Measurements from ENCODE around the gene SLC49A4.

DNA sequence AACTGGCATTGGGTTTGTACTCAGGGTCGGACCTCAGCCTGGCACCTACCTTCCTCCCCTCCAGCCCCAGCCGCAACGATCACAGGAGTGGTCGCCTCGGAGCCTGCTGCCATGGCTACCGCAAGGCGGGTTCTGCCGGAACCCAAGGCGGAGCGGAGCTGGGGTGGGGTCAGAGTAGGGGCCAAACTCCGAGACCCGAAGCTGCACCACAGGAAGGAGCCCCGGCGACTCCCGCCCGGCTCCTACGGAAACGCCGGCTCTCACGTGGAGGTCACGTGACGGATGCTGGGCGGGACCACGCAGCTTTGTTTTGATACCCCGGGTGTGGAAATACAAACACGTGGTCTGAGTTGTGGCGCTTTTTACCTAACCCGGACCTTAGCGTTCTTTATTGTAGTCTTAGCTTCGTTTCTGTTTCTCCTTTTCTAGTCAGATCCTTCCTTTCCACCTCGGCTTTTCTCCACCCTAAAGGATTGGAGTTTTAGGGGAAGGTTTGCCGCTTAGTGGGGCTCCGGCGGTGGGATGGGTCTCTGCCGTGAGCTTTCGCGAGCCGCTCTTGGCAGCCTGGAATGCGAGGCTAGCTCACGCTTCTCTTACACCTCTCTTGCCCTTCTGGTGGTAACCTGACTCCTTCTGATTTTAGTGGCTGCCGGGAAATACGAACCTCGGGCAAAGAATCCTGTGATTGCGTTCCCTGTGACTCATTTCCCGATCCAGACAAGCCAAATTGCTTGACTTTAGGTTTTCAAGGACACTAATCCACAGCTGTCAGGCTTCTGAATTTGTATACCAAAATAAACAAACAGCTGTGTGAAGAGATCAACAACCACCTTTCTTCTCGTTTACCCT lies 1.1 kb upstream of the SLC49A4 start, which contains the start of gene HSPBAP1:
- TF ChIP-seq, protein P1, sequence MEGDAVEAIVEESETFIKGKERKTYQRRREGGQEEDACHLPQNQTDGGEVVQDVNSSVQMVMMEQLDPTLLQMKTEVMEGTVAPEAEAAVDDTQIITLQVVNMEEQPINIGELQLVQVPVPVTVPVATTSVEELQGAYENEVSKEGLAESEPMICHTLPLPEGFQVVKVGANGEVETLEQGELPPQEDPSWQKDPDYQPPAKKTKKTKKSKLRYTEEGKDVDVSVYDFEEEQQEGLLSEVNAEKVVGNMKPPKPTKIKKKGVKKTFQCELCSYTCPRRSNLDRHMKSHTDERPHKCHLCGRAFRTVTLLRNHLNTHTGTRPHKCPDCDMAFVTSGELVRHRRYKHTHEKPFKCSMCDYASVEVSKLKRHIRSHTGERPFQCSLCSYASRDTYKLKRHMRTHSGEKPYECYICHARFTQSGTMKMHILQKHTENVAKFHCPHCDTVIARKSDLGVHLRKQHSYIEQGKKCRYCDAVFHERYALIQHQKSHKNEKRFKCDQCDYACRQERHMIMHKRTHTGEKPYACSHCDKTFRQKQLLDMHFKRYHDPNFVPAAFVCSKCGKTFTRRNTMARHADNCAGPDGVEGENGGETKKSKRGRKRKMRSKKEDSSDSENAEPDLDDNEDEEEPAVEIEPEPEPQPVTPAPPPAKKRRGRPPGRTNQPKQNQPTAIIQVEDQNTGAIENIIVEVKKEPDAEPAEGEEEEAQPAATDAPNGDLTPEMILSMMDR (IDR thresholded peaks at IDR 0.05; ENCODE audit: control extremely low read depth in 1 of 3, insufficient read depth in 1 of 3, low read depth in 1 of 3, low read length in 3 of 3) = no peak
- peak; percentile 71 for TF ChIP-seq TAF1 (IDR thresholded peaks at IDR 0.05; ENCODE audit: low read depth, low read length)

Data from H1 (cell line).